HG02798 (cell line): ENCODE data around the gene TNKS1BP1.
"Not testable (repeated sequence)": the region's sequence is repeated elsewhere in the genome, so short reads cannot be mapped to it uniquely, and the experiment has no call there.

Experiments used
- ATAC-seq: cut with Tn5 transposase; IDR thresholded peaks from one replicate; pipeline ENCODE4 v1.9.1; 2021; ENCODE audit warnings: mild to moderate bottlenecking; ENCODE audit not compliant: unreplicated experiment, poor library complexity

Gene TNKS1BP1

GRCh38 chr11:57324886-57325734, at the start of gene TNKS1BP1:
Gene TNKS1BP1, minus strand, starts transcription at chr11:57324952. Its CDS starts 3,067 bp downstream, at chr11:57321885.
- ATAC-seq = peak; percentile 91

GRCh38 chr11:57373146-57373545, 48.4 kb upstream of the TNKS1BP1 start:
- no peak for ATAC-seq

GRCh38 chr11:57370941-57371340, 46.2 kb upstream of the TNKS1BP1 start:
- ATAC-seq = no peak

GRCh38 chr11:57370251-57370650, 45.5 kb upstream of the TNKS1BP1 start:
- no peak for ATAC-seq

GRCh38 chr11:57368845-57369232, 44.1 kb upstream of the TNKS1BP1 start:
- ATAC-seq = no peak

- ATAC-seq = no peak
Measured at GRCh38 chr11:57368106-57368844, 43.5 kb upstream of the TNKS1BP1 start.

- ATAC-seq = no peak
Measured at GRCh38 chr11:57364851-57365660, 40.3 kb upstream of the TNKS1BP1 start.

GRCh38 chr11:57363131-57364080, 38.7 kb upstream of the TNKS1BP1 start:
- no peak for ATAC-seq

- no peak for ATAC-seq
Measured at GRCh38 chr11:57361926-57362325, 37.2 kb upstream of the TNKS1BP1 start.

GRCh38 chr11:57361420-57361819, 36.7 kb upstream of the TNKS1BP1 start:
- ATAC-seq = not testable (repeated sequence)

GRCh38 chr11:57360991-57361390, 36.2 kb upstream of the TNKS1BP1 start:
- no peak for ATAC-seq

GRCh38 chr11:57359896-57360690, 35.3 kb upstream of the TNKS1BP1 start:
- ATAC-seq = no peak

GRCh38 chr11:57359396-57359795, 34.6 kb upstream of the TNKS1BP1 start:
- ATAC-seq = no peak

GRCh38 chr11:57358991-57359390, 34.2 kb upstream of the TNKS1BP1 start:
- ATAC-seq = no peak

- no peak for ATAC-seq
Measured at GRCh38 chr11:57358543-57358961, 33.8 kb upstream of the TNKS1BP1 start.

GRCh38 chr11:57357856-57358255, 33.1 kb upstream of the TNKS1BP1 start:
- ATAC-seq = no peak

- no peak for ATAC-seq
Measured at GRCh38 chr11:57357310-57357709, 32.6 kb upstream of the TNKS1BP1 start.

- no peak for ATAC-seq
Measured at GRCh38 chr11:57356268-57356667, 31.5 kb upstream of the TNKS1BP1 start.

- no peak for ATAC-seq
Measured at GRCh38 chr11:57354699-57355098, 29.9 kb upstream of the TNKS1BP1 start.
